EH (cell line): ENCODE results near the gene NPDC1.
A peak's percentile ranks its signal among the peaks of the same experiment; 100 is the strongest.
"Not testable (repeated sequence)": the region's sequence is repeated elsewhere in the genome, so short reads cannot be mapped to it uniquely, and the experiment has no call there.

Experiments used
- DNase-seq: peaks from one replicate; pipeline ENCODE4 v3.0.0-alpha.2; 2015; ENCODE audit warnings: low read depth

NPDC1 gene

DNA sequence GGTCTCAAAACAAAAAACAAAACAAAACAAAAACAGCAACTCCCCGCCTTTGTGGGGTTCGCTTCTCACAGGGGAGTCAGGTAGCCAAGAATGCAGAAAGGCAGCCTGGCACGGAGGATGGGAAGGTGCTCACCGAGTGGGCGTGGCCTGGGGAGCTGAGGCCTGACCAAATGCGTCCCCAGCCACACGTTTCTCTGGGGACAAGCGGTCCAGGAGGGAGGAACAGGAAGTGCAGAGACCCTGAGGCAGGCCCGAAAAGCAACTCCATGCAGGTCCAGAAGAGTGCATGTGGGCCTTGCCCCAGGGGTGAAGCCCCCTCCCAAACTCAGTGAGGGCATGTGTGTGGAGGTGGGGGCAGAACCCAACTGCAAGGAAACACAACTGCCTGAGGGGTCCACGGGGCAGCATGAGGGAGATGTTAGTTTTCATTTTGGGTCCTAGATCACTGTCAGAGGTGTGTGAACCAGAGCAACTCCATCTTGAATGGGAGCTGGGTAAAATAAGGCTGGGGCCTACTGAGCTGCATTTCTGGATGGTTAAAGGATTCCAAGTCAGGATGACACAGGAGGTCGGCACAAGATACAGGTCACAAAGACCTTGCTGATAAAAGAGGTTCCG, 28.8 kb upstream of the NPDC1 start:
- no peak for DNase-seq

DNA sequence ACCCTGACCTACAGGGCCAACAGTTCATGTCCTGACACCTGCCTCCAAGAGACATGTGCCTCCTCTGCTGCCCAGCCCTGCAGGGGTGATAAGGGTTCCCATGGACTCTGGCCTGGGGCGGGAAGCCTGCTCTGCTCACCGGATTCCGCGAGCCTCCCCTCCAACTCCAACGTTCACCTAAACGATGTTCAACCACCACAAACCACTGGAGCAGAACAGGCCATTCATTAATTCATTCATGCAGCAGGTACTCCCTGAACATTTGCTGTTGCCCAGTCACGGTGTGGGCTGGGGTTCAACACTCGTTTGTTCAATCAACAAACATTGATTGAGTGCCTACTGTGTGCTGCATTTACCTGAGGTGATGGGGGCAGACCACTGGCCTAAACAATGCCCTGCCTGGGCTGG, 28.0 kb upstream of the NPDC1 start:
- DNase-seq, result no peak

DNA sequence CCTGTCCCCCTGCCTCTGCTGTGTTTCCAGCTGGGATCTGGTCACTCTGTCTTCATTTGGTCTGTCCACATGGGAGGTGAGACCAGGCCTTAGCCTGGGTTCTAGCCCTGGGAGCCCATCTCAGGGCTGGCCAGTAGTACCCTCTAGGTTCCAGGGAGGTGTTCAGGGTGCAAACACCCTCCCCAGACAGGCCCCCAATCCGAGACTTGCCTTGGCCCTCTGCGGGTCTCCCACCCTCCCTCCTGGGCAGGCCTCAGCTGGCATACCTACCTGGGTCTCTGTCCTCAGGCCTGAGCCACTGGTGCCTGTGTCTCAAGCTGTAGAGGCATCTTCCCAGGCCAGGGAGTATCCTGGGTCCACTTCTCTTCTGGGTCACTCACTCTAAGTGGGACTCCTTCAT, 25.3 kb upstream of the NPDC1 start:
- DNase-seq, result no peak

DNA sequence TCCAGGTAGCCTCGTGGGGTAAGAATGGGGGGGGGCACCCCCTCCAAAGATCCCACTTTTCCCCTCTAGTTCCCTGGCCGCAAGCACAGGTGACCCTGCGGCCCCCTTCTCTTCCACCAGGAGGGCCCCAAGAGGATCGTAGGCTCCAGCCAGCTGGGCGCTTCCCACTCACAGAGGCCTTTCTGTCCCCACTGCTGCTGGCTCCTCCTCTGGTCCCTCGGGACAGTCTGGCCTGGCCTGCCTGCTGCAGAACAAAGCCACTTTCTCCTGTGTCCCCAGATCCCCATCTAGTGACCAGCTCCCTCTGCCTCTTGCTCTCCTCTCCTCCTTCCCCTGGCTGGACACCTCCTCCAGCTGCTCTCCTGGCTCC, 24.9 kb upstream of the NPDC1 start:
- no peak for DNase-seq

DNA sequence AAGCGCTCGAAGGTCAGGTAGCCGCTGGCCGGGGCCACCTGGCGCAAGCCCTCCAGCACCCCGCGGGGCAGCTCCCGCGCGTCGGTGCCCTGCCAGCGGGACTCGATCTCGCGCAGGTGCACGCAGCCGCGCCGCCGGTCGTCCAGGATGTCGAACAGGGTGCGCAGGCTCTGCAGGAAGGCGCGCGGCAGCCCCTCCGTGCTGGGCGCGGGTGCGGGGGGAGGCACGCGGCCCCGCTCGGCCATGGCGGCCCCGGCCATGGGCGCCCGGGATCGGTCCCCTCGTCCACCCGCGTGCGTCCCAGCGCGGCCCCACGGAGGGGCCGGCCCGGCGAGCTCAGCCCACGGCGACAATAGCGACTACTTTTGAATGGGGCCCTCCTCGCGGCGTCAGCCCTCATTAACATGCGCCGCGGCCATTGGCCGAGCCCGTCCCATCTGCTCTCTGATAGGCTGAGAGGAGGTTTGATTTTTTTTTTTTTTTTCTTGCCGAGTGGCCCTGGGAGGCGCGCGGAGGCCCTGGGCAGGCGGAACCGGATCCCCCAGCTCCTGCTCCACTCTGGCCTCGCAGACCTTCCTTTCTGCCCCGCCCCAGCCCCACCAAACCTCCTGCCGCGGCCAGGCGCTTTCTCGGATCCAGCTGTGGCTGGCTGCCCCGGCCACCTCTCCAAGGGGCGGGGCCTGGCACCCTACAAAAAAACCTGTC, 24.4 kb upstream of the NPDC1 start, which contains the start of gene SAPCD2:
SAPCD2 (minus strand) TSS at position 357 of the 705 bp plus-strand sequence; CDS start at position 260, 97 bp downstream.
- peak; percentile 90 for DNase-seq

DNA sequence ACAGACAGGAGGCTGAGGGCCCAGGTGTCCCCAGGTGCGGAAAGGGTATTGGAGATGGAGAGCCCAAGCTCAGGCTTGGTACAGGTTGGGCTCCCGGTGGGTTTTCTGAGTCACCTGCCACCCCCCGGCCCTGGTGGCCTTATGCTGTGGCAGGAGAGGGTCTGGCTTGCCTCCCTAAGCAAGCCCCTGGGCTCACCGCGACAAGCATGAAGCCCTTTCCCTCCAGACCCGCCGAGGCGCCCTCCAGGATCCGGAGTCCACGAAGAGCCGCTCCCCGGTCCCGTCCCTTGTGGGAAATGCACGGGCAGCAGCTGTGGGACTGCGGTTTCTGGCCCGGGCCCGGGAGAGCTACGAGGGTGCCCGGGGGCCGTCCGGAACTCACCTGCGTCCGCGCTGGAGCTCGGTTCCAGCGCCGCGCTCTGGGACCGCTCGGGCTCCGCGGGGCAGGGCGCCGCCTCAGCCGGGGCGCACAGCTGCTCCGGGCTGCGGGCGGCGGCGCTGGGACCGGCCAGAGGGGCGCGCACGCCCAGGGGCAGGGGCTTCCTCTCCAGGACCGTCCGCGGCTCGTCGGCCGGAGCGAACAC, 23.6 kb upstream of the NPDC1 start:
- no peak for DNase-seq

DNA sequence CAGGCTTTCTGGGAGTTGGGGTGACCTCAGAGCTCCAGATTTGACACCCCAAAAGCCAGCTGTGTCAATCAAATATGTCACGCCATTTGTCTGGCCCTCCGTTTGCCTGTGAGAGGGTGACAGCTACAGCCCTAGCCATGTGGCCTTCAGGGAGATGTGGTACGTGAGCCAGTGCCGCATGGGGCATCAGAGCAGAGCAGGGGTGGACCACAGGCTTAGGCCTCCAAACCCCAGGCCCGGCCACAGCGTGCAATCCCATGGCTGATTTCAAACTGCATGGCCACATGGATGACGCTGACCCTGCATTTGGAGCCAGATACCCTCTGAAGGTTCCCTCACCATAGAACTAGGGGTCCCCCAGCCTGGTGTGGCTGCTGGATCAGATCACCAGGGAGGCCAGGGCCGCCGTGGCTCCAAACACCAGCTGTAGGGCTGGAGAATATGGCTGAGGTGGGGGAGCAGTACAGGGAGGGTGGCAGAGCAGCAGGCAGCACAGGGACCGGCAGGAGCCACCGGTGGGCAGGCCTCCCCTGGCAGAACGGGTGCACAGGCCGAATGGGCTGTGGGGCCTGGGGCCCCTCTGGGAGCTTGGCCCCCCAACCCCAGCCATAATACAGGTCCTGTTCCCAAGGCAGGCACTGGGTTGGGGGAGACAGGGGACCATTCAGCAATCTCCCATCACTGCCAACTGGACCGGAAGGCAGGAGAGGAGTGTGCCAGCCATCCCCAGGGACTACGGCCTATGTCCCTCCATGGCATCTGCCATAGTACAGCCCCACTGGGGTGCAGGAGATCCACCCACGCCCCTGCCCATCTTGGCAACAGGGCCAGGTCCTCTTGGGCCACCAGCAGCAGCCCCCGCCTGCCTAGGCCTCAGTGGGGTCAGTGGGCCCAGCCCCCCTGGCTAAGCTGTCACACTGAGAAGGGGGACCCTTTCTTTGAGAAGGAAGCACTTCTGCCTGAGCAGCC, 22.8 kb upstream of the NPDC1 start:
- DNase-seq, result no peak

DNA sequence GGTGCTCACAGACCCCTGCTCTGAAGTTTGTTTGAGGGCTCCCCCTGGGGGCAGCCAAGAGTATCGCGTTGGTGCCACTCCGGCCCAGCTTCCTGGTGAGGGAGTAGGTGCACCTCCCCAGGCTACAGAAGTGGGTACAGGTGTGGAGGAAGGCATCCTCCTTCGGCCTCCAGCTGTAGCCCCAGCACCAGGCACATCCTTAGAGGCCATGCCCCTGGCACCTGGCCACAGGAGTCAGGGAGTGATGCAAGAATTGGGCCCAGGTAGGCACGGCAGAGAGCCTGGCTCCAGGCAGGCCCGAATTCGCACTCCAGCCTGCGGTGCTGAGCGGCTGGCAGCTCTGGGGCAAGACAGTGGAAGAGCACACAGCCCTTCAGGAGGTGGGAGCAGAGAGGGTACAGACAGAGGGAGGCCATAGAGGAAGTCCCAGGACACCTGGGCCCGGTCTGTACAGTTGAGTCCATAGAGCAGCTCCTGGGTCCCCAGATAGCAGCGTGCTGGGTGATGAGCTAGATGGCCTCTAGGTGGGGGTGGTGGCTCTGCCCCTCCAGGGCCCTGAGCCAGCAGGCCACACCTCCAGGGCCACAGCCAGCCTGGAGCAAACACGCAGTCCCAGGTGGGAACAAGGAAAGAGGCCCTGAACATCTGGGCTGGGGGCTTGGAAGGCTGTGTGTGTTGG, 22.0 kb upstream of the NPDC1 start:
- peak; percentile 78 for DNase-seq

DNA sequence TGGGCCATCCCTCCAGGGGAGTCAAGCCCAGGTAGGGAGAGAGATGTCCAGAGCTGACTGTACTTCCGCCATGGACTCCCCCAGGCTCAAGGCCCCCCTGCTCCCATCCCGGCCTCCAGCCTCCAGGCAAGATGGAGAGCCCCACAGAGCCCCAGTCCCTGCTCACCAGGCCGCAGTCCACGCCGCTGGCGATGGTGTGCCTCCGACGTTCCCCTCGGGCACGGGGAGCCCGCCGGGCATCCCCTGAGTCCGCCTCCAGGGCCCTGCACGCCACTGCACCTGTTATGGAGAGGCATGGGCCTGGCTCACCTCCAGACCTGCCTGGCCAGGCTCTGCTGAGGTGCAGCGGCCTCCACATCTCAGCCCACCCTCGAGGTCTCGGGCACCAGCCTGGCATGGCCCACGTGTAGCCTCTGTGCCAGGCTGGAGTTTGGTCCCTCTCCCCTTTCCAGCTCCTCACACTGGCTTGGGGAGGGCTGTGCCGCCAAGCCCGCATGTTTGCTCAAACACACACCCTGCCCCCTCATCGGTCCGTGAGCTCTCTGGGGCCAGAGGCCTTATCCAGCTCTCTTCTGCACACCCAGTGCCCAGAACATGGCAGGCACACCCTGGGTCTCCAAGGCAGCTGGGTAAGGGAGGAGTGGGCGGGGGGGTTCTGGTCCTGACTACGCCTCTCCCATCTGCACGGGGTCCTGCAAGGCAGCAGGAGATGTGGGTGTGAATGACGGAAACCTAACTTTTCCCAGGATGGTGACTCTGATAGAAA, 20.3 kb upstream of the NPDC1 start:
- DNase-seq, result no peak

DNA sequence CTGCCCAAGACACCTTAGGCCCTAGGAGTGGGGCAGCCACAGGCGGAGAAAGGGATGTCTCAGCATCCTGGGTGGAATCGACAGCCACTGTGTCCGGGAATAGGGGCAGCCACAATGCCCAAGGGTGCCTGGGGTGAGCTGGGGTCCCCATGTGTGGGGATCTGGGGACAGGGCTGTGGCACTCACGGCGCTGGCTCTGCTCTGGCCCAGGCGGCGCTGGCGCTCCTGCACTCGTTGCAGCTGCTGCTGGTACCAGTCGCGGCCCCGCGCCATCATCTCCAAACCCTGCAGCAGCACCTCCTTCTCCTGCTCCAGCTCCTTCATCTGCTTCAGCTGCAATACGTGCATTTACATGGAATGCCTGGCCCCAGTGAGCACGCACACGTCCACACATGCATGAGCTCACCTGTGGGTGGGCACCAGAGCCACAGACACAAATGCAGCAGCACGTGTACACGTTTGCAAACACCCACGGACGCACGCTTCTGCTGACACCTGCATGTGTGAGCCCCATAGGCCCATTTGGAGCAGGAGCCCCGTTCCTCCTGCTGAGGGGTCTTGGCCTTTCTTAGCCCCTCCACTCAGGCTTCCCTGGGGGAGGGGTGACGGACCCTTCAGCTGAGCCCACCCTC, 19.5 kb upstream of the NPDC1 start:
- DNase-seq, result no peak

DNA sequence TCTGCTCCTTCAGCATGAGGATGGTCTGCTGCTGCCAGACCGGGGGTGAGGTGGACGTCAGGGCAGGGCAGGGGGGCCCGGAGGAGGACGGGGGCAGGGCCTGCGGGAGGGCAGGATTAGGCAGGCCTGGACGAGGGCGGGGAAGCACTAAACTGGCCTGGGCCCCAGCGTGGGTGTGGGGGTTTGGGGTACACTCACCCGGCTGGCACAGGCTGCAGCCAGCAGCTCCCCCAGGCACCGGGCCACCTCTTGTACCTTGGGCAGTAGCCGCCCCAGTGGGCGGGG, 18.8 kb upstream of the NPDC1 start:
- DNase-seq, result no peak

DNA sequence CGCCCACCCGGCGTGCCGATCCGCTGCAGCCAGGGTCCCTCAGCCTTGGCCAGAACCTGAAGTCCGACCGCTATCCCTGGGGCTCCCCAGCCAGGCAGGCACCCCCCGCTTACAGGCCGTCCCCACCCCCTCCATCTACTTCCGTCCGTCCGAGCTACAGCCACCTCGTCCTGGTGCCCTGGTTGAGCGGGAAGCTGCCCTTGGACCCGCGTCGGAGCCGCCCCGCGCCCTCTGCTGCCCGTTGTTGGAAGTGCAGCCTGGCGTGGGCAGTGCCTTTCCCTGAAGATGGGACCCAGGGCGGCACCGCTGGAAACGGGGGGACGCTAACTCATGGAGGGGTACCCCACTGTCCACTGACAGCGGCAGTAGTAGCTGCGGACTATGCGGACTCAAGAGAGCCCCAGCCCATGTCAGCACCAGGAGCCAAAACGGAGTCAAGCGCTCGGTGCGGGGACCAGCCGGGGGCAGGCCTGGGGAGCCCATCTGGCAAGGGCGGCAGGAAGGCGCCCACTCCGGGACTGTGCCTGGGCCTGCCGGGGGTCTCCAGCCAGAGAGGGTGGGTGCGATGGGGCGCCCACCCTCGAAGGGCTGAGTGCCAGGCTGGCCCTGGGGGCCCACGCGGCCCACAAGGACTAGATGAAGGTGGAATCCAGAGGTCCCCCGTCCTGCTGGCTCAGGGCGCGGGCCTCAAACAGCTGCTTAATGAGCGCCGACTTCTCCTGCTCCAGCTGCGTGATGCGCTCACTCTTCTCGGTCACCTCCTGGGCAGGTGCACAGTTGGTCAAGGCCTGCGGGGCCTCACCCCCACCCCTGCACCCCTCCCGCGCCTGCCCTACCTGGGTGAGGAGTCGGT, 18.3 kb upstream of the NPDC1 start:
- DNase-seq, result peak; percentile 63

DNA sequence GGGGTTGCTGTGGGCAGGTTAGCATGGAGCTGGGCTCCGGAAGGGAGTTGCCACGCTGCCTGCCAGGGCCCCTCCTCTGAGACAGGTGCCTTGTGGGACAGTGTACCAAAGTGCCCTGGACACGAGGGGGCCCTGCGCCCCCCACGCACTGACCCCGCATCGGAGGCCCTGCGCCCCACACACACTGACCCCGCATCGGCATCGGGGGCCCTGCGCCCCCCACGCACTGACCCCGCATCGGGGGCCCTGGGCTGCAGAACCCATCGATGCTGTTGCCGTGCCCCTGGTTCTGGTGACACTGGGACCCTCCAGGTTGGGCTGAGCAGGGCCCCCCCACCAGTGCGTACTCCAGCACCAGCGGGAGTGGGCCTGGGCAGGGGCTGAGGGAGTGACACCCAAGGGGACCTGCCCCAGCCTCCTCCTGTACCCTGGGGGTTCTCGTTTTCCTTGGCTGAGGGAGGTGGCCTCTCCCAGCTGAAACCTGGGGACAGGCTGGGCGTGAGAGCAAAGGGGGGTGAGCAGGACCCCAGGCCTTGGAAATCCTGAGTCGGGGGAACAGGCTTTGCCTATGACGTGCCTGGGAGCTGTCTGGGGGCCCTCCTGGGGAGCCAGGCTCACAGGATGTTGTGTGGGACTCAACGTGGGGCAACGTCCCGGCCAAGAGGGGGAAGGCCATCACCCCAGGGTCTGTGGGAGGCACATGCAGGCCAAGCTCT, 17.5 kb upstream of the NPDC1 start:
- no peak for DNase-seq

DNA sequence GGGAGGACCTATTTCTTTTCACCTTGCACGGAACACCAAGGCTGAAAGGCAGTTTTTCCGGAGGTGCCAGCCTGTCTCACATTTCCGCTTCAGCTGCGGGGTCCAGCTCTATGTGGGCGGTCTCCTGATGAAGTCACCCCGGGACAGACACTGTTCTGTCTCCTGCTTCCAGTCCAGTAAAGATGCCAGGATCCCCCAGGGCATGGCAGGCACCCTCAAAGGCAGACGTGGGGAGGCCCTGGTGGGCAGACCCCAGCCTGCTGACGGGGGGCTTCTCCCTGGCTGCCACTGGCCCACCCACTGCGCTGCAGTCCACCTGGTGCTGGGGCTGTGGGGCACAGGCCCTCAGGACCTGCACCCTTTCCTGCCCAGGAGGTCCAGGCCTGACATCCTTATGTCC, 16.8 kb upstream of the NPDC1 start:
- not testable (repeated sequence) for DNase-seq

DNA sequence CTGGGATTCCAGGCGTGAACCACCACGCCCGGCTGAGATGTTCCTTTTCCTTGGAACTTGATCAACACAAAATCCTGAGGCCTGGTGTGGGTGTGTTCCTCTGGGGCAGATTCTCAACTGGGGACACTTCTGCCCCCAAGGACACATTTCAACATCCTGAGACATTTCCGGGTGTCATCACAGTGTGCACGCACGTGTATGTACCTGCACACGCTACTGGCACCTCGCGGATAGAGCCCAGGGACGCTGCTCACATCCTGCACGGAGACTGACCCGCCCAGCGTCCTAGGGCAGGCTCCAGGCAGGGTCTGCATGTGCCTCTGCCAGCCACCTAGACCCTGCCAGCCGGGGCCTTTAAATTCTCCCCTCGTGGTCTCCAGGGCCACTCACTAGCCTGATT, 16.4 kb upstream of the NPDC1 start:
- DNase-seq, result no peak

DNA sequence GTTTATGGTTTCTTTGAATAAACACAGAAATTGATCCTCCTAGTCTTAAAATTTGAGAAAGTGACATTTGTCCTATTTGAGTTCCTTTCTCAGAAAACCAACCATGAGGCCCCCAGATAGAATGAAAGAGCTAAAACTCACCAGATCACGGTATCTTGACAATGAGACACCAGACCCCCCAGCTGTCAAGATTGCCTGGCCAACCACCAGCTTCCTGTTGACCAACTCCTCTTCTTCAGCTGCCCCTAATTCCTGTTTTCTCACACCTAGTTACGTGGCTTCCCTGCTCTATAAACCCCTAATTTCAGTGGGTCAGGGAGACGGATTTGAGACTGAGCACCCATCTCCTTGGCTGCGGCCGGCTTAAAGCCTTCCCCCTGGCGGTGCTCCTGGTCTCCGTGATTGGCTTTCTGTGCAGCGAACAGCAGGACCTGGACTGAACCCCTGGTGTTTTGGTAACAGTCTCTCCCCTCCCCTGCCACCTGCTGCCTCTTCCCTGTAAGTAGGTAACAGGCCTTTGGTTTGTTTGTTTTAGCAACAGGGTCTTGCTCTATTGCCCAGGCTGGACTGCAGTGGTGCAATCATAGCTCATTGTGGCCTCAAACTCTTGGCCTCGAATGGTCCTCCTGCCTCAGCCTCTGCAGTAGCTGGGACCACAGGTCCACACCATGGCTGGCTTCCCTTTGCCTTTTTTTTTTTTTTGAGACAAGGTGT, 12.7 kb upstream of the NPDC1 start:
- no peak for DNase-seq

DNA sequence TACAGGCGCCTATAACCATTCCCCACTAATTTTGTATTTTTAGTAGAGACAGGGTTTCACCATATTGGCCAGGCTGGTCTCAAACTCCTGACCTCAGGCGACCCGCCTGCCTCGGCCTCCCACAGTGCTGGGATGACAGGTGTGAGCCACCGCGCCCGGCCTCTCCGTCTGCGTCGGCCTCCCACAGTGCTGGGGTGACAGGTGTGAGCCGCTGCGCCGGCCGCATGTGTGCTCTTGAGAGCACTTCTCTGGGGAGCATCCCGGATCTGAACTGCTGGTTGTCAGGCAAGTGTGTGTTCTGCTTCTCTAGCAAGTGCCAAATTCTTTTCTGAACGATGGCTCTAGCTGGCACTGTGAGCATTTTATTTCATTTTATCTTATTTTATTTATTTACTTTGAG, 11.6 kb upstream of the NPDC1 start:
- no peak for DNase-seq

DNA sequence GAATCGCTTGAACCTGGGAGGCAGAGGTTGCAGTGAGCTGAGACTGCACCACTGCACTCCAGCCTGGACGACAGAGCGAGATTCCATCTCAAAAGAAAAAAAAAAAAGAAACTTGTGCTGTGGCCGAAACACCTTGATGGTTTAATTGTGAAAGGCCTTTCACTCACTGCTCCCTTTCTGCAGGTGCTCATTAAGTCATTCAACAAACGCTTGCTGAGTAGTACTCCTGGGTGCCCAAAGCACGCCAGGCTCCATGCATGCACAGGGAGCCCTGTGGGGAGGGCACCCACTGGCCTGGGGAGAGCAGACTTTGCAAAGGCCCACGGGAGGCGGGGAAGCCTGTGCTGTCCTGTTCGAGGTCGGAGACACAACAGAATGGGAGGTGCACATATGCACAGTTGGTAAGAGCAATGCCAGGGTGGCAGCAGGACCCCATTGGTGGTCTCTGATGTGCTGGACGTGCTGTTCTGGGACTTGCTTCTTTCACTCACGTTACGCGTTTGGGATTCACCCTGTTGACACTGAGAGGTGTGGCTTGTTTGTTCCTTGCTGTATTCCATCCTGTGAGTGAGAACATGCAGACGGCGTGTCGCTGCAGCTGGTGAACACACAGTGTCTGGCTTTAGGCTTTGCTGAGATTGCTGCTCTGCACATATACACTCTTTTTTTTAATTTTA, 10.9 kb upstream of the NPDC1 start:
- no peak for DNase-seq
